Activated naive CD4-positive, alpha-beta T cell (primary cell): ENCODE data around the gene PPP4R3A.
"Not testable (repeated sequence)": the region's sequence is repeated elsewhere in the genome, so short reads cannot be mapped to it uniquely, and the experiment has no call there.

Experiments used
- DNase-seq, 4 experiments: peaks; one replicate each; lab custom pipeline; 2025; lab: John Stamatoyannopoulos, UW

Gene PPP4R3A

DNA sequence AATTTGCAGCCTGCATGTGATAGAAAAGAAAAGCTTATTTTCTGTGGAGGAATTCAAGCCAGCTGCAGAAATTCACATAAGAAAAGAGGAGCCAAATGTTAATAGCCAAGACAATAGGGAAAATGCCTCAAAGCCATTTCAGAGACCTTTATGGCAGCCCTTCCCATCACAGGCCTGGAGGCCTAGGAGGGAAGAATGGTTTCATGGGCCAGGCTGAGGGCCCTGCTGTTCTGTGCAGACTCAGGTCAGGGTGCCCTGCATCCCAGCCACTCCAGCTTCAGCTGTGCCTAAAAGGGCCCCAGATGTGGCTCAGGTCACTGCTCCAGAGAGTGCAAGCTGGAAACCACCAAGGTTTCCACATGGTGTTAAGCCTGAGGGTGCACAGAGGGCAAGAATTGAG, 71.3 kb downstream of the PPP4R3A start:
- no peak for DNase-seq

- DNase-seq, result not testable (repeated sequence)
Measured at GRCh38 chr14:91436266-91436665, 73.8 kb downstream of the PPP4R3A start.

- DNase-seq, result no peak
Measured at GRCh38 chr14:91429385-91429784, 80.7 kb downstream of the PPP4R3A start.

- not testable (repeated sequence) for DNase-seq
Measured at GRCh38 chr14:91428931-91429330, 81.2 kb downstream of the PPP4R3A start.

DNA sequence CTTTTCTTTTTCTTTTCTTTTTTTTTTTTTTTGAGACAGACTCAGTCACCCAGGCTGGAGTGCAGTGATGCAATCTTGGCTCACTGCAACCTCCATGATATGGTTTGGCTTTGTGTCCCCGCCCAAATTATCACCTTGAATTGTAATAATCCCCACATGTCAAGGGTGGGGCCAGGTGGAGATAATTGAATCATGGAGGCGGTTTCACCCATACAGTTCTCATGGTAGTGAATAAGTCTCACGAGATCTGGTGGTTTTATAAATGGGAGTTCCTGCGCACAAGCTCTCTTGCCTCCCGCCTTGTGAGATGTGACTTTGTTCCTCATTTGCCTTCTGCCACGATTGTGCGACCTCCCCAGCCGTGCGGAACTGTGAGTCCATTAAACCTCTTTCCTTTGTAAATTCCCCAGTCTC, 84.6 kb downstream of the PPP4R3A start:
- not testable (repeated sequence) for DNase-seq

GRCh38 chr14:91424813-91425530, 85.1 kb downstream of the PPP4R3A start:
- no peak for DNase-seq

DNA sequence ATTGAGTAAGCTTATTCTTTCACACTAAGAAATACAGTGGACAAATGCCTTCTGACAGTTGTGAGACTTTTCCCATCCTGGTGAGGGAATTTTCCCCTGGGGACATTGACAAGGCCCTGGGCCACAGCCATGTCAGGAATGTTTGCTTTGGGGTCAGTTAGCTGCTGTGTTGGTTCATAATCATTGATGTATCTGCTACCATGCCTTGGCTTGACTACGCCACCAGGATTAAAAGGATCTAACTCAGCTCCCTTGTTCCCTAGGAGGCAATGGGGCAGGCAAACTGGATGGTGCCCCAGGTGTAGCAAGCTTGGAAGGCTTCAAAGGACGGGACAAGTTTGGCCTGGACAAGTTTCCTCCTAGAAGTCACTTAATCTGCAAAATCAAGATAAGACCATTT, 89.4 kb downstream of the PPP4R3A start:
- DNase-seq, result no peak

- no peak for DNase-seq
Measured at GRCh38 chr14:91419451-91419850, 90.7 kb downstream of the PPP4R3A start.

- DNase-seq, result no peak
Measured at GRCh38 chr14:91419044-91419397, 91.1 kb downstream of the PPP4R3A start.

DNA sequence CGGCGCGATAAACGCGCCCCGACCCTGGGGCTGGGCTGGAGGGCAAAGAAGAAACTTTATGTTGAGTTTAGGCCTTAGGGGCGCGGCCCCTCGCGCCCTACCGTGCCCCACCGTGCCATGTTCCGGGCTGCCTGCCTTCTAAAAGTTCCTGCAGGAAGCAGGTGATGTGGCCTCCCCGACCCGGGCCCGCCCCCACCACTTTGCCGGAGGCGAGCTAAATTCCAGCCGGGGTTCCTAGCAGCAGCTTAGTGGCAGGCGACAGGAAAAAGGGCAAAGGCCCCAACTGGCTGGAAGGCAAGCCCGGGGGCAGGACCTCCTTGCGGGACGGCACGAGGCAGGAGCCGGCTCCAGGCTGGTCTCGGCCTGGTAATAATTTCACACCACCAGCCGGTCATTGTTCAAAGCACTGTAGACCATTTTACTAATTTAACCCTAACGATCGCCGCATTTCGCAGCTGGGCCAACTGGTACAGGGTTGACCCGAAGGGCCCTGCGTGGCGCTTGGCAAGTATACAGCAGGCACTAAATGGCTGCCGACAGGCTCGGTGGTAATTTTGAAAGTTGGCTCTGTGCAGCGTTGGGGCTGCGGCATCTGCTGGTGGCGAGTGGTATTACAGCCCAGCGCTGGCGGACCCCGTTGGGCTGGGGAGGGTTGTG, 91.6 kb downstream of the PPP4R3A start:
- peak; percentile 59 to 77 (median 74) for DNase-seq

DNA sequence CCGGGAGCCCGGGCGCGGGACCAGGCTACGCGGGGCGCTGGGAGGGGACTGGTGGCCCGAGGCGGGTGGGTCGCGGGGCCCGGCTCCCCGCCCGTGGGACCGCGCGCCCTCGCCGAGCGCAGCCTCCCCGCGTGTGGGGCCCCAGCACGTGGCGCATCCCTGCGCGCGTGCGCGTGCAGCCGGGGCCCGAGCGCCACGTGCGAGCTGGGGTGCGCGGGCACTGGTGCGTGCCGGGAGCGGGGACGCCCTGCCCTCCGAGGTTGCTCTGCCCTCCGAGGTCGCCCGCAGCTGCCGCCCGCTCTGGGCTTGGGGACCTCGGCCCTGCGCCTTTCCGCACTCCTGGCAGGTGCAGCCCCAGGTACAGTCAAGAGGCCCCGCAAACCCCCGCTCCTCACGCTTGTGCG, 92.1 kb downstream of the PPP4R3A start:
- DNase-seq, result peak; percentile 39 to 71 (median 58)

DNA sequence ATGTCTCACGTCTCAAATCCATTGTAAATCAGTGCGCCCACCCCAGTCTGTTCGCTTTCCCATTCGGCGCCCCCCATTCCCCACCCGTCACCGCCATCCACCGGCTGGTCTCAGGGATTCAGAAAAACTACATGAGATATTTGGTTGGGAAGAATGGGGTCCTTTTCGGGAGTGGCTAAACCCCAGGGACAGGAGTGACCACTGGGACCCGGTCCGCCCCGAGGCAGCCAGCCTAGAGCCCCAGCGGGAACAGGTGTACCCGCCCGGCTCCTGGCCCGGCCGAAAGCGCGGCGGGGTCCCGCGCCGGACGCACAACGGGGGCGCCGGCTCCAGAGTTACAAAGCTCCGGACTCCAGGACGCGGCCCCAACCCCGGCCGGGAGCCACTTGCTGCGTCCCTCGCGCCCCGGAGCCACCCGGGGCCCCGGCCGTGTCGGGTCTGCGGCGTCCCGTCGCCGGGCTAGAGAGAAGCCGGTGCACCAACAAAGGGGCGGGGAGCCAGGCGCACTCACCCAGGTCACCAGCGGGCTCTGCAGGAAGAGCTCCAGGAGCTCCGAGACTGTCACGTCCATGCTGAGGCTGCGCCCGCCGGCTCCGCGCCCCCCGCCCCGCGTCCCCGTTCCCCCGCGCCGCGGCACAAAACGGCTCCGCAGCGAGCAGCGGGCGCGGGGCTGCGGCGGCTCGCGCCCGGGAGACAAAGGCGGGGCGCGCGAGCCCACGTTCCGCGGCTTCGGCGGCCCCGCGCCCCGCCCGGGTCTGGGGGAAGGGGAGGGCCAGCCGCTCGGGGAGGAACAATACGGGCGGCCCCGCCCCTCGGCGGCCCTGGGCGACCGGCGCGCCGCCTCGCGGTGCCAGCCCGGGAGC, 92.8 kb downstream of the PPP4R3A start, which contains the start of gene CCDC88C:
CCDC88C (minus strand) TSS at position 701 of the 863 bp plus-strand sequence; CDS start at position 571, 130 bp downstream.
- DNase-seq, result peak; percentile 48 to 73 (median 58)

- DNase-seq, result no peak
Measured at GRCh38 chr14:91416744-91417119, 93.4 kb downstream of the PPP4R3A start.

DNA sequence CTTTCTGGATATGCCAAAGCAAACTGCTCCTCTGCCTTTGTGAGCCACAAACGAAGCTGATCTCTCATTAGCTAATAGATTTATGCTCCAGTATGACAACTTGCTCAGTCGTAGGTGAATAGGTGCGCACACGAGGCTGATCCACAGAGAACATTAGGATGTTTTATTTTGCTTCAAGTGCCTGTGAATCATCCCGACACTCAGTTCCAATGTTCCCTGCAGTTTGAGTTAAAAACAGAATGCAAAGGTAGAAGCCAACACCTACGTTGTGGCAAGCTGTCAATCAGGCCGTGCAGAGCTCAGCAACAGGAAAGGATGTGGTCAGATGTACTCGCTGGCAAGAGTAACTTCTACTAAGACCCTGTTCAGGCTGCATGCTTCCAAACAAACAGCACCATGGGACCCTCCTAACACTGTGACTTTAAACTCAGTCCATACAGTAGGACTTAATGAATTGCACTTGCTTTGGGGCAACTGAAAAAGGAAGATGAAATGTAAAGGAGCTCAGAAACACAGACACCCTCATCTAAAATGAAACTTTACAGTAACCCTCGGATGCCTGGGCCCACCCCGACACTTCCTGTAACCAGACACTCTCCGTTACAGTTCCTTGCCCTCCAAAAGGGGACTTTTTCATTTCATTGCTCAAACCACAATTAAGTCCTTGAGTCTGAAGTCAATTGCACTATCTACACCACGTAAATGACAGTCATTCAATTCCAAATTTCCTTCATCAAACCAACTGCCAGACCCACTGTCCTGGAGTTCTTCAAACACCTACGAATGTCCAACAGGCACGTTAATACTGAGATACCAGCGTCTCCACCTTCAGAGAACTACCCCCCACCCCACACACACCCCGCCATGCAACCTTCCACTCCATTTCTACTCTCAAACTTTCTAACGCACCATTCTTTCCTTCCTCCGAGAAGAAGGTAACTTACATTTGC, 94.0 kb downstream of the PPP4R3A start:
- DNase-seq, result peak in 2 of 4 experiments; percentile 43 to 53

GRCh38 chr14:91414475-91414833, 95.7 kb downstream of the PPP4R3A start:
- no peak for DNase-seq

DNA sequence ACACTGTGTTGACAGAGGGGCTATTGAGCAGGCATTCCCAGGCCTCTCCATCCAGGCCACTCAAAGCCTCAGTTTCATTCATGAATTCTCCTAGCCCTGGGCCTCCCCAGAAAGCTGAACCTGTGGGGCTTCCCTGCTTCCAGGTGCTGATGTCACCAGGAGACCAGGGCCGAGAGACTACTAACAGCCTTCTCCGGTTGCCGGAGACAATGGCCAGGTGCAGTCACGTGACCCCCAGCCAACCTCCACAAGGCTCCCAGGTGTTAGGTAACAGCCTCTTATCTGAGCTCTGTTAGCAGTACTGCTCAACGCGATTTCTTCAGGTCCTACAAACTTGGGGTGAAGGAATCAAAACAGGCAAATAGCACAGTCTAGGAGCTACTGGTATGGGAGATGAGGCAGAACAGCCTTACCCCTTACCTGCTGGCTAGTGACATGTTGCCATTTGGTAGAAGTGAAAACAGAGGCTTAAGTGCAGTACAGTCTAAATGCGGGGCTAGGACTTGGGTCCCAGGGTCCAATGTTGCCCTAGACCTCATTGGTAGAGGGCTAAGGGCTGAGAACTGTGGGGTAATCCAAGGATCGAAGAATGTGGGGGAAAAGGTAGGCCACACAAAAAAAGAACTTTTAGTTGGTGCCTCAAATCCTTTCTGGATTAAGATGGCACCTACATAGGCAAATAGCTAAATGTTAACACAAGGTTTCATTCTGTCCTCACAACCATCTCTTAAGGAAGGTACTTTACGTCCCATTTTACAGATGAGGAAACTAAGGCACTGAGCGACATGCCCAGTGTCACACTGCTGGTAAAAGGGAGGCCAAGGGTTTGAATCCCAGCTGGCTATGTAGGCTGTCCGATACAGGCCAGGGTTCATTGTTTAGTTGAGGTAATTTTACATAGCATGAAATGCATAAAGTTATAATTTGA, 96.3 kb downstream of the PPP4R3A start:
- peak in 1 of 4 experiments; percentile 23 for DNase-seq

- DNase-seq, result no peak
Measured at GRCh38 chr14:91412939-91413338, 97.2 kb downstream of the PPP4R3A start.

DNA sequence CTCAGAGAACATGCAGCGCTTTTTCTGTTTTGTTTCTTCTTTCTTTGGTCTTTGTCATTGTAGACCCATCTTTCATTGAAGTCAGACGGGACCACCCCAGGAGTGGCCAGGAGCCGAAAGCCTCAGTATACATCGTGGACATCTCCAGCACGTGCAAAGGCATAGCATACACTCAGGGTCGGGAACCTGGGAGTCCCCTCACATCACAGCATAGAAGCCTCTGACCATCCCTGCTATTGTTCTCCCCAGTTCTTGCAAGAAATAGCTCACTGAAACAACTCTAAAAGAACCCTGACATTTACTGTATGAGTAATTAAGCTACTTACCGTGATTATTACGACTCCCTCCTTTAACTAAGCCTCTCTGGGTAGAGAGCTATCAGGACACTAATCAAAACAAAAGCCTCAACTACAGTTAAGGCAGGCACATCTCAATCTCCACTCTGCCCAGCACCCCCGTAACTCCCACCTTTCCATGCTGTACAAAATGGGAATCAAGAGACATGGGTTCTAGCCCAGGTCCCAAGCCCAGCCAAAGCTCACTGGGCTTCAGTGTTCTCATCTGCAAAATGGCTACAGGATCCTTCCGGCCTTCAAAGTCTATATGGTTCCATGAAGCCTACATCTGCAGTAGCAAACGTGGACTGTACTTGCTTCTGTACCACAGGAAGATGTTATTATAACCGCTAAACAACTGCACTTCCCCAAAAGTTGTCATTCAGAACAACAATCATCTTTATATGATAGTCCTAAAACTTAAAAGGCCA, 99.2 kb downstream of the PPP4R3A start:
- no peak for DNase-seq

DNA sequence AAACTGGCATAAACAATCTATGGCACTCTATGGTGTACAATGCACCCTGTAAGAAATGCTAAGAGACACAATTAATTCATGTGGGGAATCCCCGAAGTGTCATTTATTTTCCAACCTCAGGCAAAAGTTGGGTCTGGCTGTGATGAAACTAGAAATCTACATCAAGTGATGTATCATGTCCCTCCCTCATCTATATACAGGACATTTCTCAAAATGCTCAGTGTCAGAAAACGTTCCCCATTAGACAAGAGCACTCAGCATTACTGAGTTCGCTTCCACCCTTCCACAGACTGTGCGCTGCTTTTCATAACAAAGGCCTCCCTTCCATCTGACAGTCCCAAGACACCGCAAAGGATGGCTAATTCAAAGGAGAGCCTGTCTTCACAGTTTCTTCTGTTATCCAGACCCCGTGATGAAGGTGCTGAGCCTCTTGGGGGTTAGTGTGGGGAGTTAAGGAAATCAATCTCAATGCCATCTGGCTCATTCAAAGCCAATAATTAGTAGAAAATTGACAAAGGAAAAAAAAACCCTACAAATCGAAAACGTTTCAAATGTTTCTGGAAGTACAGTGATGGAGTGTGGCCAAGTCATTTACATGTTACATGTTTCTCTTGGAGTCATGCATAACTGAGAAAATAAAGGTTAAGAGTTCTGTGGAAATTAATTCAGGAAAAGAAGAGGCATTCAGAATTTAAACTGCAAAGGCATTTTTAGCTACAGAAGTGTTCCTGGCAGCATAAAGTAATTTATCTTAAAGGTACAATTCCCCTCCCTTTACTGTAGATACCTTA, 100.0 kb downstream of the PPP4R3A start:
- no peak for DNase-seq
